GM18909 (cell line): ENCODE data around the gene PSMD8.
"Not testable (repeated sequence)": the region's sequence is repeated elsewhere in the genome, so short reads cannot be mapped to it uniquely, and the experiment has no call there.

Experiments used
- ATAC-seq: cut with Tn5 transposase; IDR thresholded peaks from one replicate; pipeline ENCODE4 v1.9.1; 2021; ENCODE audit warnings: mild to moderate bottlenecking; ENCODE audit not compliant: unreplicated experiment, poor library complexity

Gene PSMD8

GRCh38 chr19:38361633-38362075 lies 12.7 kb upstream of the PSMD8 start:
- ATAC-seq: no peak

- ATAC-seq: no peak
Measured at GRCh38 chr19:38362076-38362945, 12.1 kb upstream of the PSMD8 start.

GRCh38 chr19:38362946-38363688 lies 11.3 kb upstream of the PSMD8 start:
- not testable (repeated sequence) for ATAC-seq

DNA sequence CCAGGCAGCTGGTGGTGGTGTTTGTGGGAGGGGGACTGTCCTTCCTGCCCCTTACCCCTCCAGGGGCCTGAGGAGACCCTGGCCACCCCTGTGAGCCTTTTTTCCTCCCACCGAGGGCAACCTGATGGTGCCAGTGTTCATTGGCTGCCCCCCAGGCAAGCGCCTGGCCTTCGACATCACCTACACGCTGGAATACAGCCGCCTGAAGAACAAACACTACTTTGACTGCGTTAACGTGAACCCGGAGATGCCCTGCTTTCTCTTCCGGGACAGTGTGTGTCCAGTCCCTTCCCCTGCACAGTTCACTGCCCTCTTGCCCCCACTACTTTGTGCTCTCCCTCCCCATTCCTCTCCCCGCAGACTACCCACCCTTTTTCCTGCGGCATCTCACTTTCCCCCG lies 7.3 kb upstream of the PSMD8 start:
- ATAC-seq: no peak

DNA sequence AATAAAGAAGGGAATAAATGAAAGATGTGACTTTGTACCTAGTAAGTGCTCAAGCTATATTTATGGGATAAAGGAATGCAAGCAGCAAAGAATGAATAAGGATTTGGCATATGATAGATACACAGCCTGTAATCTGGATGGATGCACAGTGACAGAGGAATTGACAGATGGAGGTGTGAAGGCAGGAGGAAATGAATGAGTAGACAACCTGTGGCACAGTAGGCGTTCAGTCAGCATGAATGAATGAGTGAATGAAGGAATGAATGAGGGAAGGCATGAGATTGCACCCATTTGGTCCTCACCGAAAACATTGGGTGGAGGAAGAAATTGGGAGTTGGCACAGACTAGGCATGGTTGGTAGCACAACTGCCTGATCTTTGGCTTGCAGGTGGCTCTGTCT lies 4.8 kb upstream of the PSMD8 start:
- no peak for ATAC-seq

GRCh38 chr19:38370299-38370698 lies 4.1 kb upstream of the PSMD8 start:
- no peak for ATAC-seq

DNA sequence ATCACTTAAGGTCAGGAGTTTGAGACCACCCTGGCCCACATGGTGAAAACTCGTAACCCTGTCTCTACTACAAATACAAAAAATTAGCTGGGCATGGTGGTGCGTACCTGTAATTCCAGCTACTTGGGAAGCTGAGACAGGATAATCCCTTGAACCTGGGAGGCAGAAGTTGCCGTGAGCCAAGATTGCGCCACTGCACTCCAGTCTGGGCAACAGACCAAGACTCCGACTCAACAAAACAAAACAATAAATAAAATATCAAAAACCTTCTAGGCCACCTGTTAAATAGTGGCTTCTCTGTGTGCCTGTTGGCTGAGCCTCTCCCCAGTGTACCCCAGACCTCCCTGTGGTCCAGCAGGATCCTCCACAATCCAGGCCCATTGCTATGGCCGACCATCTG lies 3.3 kb upstream of the PSMD8 start:
- ATAC-seq: no peak

DNA sequence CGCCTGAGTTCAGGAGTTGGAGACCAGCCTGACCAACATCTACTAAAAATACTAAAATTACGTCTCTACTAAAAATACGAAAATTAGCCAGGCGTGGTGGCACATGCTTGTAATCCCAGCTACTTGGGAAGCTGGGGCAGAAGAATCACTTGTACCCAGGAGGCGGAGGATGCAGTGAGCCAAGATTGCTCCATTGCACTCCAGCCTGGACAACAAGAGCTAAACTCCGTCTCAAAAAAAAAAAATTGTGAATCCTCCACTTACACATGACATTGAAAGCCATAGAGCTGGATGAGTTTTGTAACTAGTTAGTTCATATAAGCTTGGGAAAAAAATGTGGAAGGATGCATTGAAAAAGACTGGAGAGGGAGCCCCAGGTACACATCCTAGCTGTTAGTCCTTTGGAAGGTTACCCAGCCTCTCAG lies 452 bp upstream of the PSMD8 start:
- no peak for ATAC-seq

DNA sequence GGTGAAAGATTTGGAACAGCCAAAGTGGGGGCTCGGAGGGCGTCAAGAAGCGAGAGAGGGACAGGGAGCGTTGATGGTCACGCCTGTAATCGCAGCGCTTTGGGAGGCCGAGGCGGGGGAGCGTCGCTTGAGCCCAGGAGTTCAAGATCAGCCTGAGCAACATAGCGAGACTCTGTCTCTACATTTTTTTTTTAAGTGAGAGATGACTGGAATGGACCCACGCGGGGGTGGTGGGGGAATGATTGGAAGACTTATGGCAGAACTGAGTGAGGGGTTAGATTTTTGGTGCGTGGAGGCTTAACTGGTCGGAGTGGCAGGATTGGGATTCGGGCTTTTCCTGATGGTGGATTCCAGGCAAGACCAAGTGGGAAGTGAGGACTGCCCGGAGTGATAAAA lies 725 bp downstream of the PSMD8 start:
- ATAC-seq: no peak

DNA sequence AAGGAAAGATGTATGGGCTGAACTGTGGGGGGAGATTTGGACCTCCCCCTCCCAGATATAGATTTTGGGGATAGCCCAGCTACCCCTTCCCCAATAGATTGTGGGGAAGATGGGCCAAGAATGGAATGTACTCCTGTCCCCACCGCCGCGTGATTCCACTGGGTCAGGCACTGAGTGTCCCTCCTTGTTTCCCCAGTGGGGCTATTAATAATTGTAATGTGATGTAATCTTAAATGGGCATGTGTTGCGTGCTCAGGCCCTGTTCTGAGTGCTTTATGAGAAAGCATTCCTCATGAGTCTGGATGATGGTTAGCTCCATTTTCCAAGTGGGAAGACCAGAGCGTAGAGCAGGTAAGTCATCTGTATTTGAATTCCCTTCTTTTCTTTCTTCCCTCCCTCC lies 1.4 kb downstream of the PSMD8 start:
- no peak for ATAC-seq

GRCh38 chr19:38376576-38376975 lies 2.2 kb downstream of the PSMD8 start:
- no peak for ATAC-seq

- no peak for ATAC-seq
Measured at GRCh38 chr19:38377052-38377451, 2.7 kb downstream of the PSMD8 start.

GRCh38 chr19:38378866-38379265 lies 4.5 kb downstream of the PSMD8 start:
- no peak for ATAC-seq

DNA sequence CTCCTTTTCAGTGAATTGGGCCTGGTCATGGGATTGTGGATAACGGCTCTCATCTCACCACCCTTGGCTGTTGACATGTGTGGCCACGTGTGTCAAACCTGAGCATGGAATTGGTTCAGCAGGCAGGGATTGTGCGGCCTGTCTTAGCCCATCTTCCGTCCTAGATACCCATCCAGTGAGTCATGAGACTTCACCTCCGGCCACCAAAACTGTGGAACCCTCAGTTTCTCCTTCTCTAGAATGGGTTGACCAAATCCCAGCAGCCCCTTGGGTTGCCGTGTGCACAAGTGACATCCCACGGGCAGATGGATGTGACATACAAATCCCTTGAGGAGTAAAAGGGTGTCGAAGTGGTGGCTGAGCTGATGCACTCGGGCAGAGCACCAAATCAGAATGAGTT lies 6.8 kb downstream of the PSMD8 start:
- ATAC-seq: no peak

GRCh38 chr19:38383184-38383583 lies 8.8 kb downstream of the PSMD8 start:
- ATAC-seq: no peak

DNA sequence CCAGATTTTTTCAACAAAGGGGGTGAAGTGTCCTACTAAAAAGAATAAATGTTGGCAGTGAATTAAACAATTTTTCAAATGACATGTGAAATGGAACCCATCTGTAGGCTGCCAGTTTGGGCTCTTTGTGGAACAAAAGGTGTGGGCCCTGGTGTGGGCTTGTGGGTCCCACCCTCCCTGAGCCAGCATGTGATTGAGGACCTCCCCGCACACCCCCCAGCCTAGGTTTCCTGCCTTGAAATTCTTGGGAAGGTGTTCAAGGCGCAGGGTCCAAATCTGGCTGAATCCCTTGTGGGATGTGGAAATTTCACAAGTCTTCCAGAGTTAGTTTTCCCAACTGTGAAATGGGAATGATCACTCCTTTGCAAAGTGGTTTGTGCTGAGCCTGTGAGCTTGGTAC lies 9.4 kb downstream of the PSMD8 start:
- no peak for ATAC-seq

DNA sequence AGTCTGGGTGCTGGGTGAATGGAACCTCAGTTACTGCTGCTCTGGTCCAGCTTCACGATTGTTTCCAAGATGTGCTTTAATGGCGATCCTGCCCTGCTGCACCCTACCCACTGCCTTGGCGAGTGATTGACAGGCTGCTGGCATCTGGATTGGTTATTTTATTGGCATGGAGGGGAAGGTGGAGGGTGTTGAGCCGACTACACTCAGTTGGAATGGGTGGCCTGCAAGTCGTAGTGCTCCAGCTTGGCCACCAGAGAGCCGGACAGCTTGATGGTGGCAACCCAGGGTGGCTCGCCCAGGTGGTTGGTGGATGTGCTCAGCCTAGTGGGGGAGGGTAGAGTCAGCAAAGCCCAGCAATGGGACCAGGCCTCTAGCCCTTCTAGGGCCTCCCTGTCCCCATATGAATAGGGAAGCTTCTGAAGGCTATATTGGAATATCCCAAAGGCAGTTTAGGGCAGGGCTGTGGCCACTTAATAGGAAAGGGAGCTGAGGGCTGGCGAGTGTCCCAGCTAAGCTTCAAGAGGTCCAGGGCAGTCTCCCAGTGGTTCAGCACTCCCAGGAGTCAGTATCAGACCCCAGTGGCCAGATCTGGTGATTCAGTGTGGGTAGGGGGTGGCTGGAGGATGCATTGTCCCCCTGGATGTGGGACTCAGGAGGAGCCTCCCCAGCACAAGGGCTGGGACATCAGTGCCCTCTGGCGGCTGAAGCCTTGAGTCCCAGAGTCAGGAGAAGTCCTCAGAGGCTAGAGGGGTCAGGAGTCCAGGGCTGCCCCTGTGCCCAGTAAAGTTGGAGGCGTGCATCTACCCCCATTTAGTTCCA lies 10.0 kb downstream of the PSMD8 start:
- no peak for ATAC-seq

- no peak for ATAC-seq
Measured at GRCh38 chr19:38385057-38385803, 10.9 kb downstream of the PSMD8 start.

- ATAC-seq: no peak
Measured at GRCh38 chr19:38385804-38386257, 11.5 kb downstream of the PSMD8 start.
